ENCODE data around the gene SPATA4. TPM values are rescaled to one million over a fixed set of nuclear protein-coding genes. Genes with fewer than 3 reads are reported as not detected.
"Not testable (repeated sequence)": the region's sequence is repeated elsewhere in the genome, so short reads cannot be mapped to it uniquely, and the experiment has no call there.

SPATA4 gene
- total RNA-seq = not detected

DNA sequence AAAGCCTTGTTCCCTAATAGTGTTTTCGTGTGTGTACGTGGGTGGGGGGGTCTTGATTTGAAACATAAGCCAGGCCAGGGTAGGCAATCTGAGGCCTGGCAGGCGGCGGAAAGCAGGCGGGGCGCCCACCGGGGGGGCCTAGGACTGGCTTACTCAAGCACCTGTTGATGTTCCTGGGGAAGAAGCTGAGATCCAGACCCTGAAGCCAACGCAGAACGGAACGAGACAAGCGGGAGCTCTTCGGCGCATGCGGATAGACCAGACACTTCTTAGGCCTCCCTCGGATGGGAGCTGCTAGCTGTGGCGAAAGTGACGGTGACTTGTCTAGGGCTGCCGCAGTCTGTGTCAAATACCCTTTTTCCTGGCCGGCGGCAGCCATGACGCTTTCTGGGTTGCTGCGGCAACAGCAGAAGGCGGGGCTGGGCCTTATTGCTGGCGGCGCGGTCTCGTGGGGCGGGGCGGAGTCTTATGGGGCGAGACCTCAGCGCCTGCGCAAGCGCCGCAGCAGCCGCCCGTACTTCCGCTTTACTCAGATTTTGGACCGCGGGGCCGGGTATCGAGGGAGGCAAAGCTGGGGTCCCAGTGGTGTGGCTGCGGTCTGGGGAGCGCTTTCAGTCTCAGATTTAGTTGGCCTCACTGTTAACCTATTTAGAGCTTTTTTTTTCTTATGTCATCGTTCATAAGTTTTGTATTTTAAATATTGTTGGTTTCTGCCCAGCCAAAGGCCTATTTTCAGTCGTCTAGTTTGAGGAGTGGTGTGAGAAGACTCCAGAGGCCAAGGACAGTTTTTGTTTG is at the start of gene SPATA4:
Gene SPATA4, minus strand, starts transcription at position 402 of the 795 bp plus-strand sequence. Its CDS starts 23 bp downstream, at position 379.
- H3K36me3 Mint-ChIP-seq = no peaks in the 10 kb centered on the region
- H3K4me3 Mint-ChIP-seq = peak within 1 kb of the TSS; percentile 80
- peak; percentile 97 for DNase-seq (ENCODE audit: low spot score)
- no peaks in the 10 kb centered on the region for H3K9me3 Mint-ChIP-seq
- H3K4me1 Mint-ChIP-seq (ENCODE audit: low read depth in 2 of 2) = peaks cover 9 to 14% of the 10 kb centered on the region in 2 donors
- H3K27ac Mint-ChIP-seq = peak within 1 kb of the TSS; percentile 82 to 83
- peaks cover 8 to 32% of the 10 kb centered on the region in 2 donors for H3K27me3 Mint-ChIP-seq
- peak; percentile 97 to 98 for ATAC-seq

DNA sequence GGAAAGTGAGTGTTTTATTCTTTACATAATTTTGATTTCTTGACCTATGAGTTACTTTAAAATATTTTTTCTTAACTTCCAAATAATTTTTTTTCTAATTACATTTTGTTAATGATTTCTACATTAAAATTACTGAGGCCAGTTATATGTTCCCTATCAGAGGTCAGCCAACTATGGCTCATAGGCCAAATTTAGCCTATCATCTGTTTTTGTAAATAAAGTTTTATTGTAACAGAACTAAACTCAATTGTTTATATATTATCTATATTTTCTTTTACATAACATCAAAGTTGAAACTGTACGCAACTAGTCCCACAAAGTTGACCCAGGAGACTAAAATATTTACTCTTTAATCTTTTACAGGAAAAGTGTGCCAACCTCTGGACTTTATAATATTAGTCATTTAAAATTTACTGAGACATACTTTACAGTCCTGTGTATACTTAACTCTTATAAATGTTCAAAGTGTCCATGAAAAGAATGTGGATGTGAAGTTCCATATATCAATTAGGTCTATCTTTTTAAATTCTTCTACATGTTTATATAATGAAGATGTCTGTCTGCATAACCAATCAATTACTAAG is 47.5 kb upstream of the SPATA4 start:
- Mint-ChIP-seq H3K27me3 (peaks cover 2 to 10% of the 10 kb centered on the region in 2 donors), H3K27ac (no peak overlapping the region), H3K4me1 (ENCODE audit: low read depth in 2 of 2) (no peaks in the 10 kb centered on the region), H3K9me3 (no peaks in the 10 kb centered on the region), H3K4me3 (no peak overlapping the region), H3K36me3 (no peaks in the 10 kb centered on the region)
- DNase-seq (ENCODE audit: low spot score) (no peak), ATAC-seq (no peak)

DNA sequence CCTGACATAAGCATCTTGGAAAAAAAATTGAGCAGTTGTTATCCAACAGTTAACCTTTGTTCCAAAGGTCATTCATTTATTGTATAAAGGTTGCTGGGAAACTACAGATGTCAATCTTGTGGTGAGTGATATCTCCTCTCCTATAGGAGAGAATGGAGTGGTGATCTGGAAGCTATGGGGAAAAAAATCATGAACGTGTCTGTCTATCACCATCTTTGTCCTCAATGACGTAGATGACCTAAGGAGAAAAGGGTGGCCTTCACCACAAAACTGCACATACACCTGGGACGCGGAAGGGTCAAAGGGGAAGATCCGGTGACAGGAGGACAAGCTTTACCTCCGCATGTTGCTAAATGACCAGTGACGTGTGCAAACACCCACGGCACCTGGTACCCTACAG is 46.3 kb upstream of the SPATA4 start:
- H3K4me3 Mint-ChIP-seq = no peak overlapping the region
- no peaks in the 10 kb centered on the region for H3K4me1 Mint-ChIP-seq (ENCODE audit: low read depth in 2 of 2)
- no peak overlapping the region for H3K27ac Mint-ChIP-seq
- no peak for DNase-seq (ENCODE audit: low spot score)
- peaks cover 4 to 14% of the 10 kb centered on the region in 2 donors for H3K27me3 Mint-ChIP-seq
- ATAC-seq = no peak
- H3K36me3 Mint-ChIP-seq = no peaks in the 10 kb centered on the region
- H3K9me3 Mint-ChIP-seq = no peaks in the 10 kb centered on the region

DNA sequence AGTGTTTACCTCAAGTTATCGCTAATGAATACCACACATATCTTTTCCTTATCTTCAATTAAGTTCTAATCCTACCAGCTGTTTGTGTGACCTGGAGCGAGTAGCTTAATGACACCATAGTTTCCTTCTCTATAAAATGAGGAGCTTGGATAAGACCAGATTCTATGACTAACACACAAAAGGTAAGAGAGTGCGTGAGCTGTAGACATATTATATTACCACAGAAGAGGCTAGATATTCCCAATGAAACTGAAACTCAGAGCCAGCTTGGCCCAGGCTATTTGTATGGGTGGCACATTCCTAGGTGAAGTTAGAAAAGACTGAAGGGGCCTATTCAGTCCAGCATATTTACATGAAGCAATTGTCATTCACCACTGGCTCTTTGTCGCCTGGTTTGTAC is 43.4 kb upstream of the SPATA4 start:
- no peaks in the 10 kb centered on the region for H3K9me3 Mint-ChIP-seq
- no peak for ATAC-seq
- peaks cover 9 to 19% of the 10 kb centered on the region in 2 donors for H3K27me3 Mint-ChIP-seq

DNA sequence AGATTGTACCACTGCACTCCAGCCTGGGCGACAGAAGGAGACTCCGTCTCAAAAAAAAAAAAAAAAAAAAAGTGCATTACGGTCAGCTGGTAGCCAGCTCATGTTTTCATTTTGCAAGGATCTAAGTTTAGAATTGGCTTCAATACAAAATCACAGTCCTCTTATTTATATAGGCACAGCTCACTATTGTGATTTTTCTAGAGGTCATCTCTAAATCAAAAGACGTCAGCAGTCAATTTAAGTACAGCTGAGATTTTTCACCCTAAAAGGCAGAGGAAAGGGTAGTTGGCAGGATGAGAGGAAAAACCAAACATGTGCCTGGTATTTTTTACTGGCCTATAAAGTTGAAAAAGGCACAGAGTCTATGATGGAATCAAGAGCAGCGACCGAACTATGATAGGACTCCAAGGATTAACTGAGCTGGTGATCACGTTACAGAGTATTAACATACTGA is 42.8 kb upstream of the SPATA4 start:
- DNase-seq (ENCODE audit: low spot score) (no peak), ATAC-seq (no peak)
- Mint-ChIP-seq H3K27me3 (peaks cover 9 to 25% of the 10 kb centered on the region in 2 donors), H3K4me1 (ENCODE audit: low read depth in 2 of 2) (no peaks in the 10 kb centered on the region), H3K27ac (no peak overlapping the region), H3K9me3 (no peaks in the 10 kb centered on the region), H3K36me3 (no peaks in the 10 kb centered on the region), H3K4me3 (no peak overlapping the region)

More for the DNA sequence above, 43.4 kb upstream of the SPATA4 start:
- Mint-ChIP-seq H3K36me3 (no peaks in the 10 kb centered on the region), H3K4me1 (ENCODE audit: low read depth in 2 of 2) (no peaks in the 10 kb centered on the region), H3K4me3 (no peak overlapping the region), H3K27ac (no peak overlapping the region)
- DNase-seq (ENCODE audit: low spot score) = no peak

DNA sequence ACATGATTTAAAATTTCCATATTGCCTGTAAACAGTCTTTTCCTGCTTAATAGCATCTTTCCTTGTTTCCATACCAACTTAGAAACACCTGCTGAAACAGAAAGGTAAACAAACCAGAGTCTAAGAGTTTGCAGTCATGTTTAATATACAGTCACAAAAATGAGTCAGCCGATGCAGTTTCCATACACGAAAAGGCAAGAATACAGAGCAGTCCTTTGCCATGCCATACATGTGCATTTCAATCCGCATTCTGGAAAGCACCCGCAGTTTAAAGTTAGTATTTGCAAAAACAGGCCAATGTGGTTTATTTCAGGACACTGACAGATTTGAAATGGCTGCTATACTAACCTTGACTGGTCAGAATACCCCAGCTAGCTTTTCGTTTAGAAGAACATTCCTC is 41.6 kb upstream of the SPATA4 start:
- DNase-seq (ENCODE audit: low spot score) (no peak), ATAC-seq (no peak)
- Mint-ChIP-seq H3K36me3 (no peaks in the 10 kb centered on the region), H3K27ac (no peak overlapping the region), H3K4me1 (ENCODE audit: low read depth in 2 of 2) (no peaks in the 10 kb centered on the region), H3K27me3 (peaks cover 9 to 25% of the 10 kb centered on the region in 2 donors), H3K9me3 (no peaks in the 10 kb centered on the region), H3K4me3 (no peak overlapping the region)

DNA sequence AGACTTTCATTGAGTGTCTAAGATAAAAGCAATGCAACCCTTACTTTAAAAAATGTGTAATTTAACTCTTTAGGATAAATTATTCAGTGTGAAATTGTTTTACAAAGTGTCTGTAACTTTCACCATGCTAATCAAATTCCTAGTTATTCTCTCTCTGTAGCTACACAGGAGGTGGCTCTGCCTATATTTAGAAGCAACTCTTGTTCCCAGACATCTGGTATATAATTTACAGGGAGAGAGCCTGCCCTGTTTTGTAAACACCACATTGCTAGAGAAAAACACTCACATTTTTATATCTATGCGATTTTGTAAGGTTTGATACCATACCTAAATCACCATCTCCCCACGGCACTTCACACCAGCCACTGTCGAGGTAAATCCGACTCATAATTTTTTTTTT is 35.5 kb upstream of the SPATA4 start:
- H3K27me3 Mint-ChIP-seq = peaks cover 9 to 24% of the 10 kb centered on the region in 2 donors
- H3K27ac Mint-ChIP-seq = no peak overlapping the region
- no peak overlapping the region for H3K4me3 Mint-ChIP-seq
- no peaks in the 10 kb centered on the region for H3K9me3 Mint-ChIP-seq
- H3K36me3 Mint-ChIP-seq = no peaks in the 10 kb centered on the region
- no peaks in the 10 kb centered on the region for H3K4me1 Mint-ChIP-seq (ENCODE audit: low read depth in 2 of 2)
- DNase-seq (ENCODE audit: low spot score) = no peak
- no peak for ATAC-seq

DNA sequence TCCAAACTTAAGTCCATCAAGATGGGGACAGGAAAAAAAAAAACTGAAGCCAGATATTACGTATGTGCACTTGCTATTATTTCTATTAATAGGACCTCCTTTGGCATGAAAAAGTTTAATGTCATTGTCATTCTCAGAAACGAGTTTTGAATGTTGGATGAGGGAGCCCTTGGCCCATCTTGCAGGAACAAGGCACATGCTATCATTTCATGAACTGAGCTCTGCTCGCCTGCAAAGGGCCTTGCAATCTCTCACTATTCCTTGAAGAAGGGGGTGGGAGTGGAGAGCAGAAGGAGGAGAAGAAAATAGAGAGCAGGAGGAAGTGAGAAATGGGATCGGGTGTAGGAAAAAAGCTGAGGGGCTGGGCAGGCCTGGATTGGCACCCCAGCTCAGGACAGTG is 34.3 kb upstream of the SPATA4 start:
- no peak for ATAC-seq
- Mint-ChIP-seq H3K36me3 (no peaks in the 10 kb centered on the region), H3K27ac (no peak overlapping the region)

DNA sequence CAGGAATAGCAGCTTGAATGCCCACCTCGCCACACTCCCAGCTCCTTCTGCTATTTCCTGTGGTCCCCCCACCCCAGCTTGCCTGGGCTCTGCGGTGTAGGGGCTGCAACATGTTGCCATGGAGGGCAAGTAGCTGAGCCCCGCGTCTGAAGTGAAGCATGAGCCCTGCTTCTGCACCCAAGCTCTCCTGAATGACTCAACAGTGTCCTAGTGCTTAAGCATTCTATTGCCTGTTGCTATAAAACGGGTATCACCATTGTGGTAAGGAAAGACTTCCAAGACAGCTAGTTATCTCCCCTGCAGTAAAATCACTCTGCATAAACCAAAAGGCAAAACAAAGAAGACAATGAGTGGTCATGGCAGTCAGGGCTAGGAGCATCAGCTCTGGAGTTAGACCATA is 31.4 kb upstream of the SPATA4 start:
- ATAC-seq = no peak

More for the DNA sequence above, 34.3 kb upstream of the SPATA4 start:
- Mint-ChIP-seq H3K9me3 (no peaks in the 10 kb centered on the region), H3K4me1 (ENCODE audit: low read depth in 2 of 2) (no peaks in the 10 kb centered on the region), H3K27me3 (peaks cover 9 to 23% of the 10 kb centered on the region in 2 donors), H3K4me3 (no peak overlapping the region)
- DNase-seq (ENCODE audit: low spot score) = no peak

DNA sequence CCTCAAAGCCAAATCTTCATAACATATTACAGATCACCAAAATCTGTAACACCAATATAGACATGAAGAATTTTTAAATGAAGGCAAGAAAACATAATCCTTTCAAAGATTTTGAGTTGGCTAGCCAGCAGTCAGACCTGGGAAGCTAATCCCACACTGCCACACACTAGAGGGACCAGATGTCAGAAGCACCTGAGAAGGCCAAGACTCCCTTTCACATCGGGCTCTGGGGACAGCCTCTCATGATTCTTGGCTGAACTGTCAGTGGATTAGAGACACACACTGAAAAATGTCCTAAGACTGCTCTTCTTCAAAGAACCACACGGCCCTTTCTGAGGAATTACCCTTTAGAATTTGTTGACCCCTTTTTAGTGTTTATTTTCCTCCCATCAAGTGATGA is 28.2 kb upstream of the SPATA4 start:
- Mint-ChIP-seq H3K27me3 (no peaks in the 10 kb centered on the region), H3K9me3 (no peaks in the 10 kb centered on the region), H3K36me3 (no peaks in the 10 kb centered on the region), H3K27ac (no peak overlapping the region), H3K4me1 (ENCODE audit: low read depth in 2 of 2) (no peaks in the 10 kb centered on the region), H3K4me3 (no peak overlapping the region)
- DNase-seq (ENCODE audit: low spot score) = no peak
- no peak for ATAC-seq

More for the DNA sequence above, 31.4 kb upstream of the SPATA4 start:
- H3K27me3 Mint-ChIP-seq = peaks cover 6 to 8% of the 10 kb centered on the region in 2 donors
- H3K4me1 Mint-ChIP-seq (ENCODE audit: low read depth in 2 of 2) = no peaks in the 10 kb centered on the region
- H3K36me3 Mint-ChIP-seq = no peaks in the 10 kb centered on the region
- no peak overlapping the region for H3K4me3 Mint-ChIP-seq
- no peaks in the 10 kb centered on the region for H3K9me3 Mint-ChIP-seq
- no peak overlapping the region for H3K27ac Mint-ChIP-seq
- DNase-seq (ENCODE audit: low spot score) = no peak

DNA sequence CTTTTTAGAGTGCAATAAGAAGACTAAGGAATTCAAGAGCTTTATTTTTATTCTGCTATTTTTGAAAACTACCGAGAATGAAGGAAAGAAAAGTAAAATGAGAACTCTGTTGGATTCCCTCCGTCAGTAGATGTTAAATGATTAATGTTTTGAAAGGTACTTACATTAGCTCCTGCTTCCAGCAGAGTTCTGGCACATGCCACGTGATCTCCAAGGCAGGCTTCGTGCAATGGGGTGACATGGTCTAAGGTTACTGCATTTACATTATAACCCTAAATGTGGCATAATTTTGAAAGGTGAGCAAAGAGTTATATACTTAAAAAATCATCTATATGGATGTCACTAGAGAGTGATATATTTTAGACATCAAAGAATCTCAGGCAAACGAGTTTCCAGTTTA is 26.8 kb upstream of the SPATA4 start:
- Mint-ChIP-seq H3K4me3 (no peak overlapping the region), H3K27ac (no peak overlapping the region), H3K4me1 (ENCODE audit: low read depth in 2 of 2) (no peaks in the 10 kb centered on the region), H3K9me3 (no peaks in the 10 kb centered on the region), H3K36me3 (no peaks in the 10 kb centered on the region), H3K27me3 (no peaks in the 10 kb centered on the region)
- ATAC-seq (no peak), DNase-seq (ENCODE audit: low spot score) (no peak)

DNA sequence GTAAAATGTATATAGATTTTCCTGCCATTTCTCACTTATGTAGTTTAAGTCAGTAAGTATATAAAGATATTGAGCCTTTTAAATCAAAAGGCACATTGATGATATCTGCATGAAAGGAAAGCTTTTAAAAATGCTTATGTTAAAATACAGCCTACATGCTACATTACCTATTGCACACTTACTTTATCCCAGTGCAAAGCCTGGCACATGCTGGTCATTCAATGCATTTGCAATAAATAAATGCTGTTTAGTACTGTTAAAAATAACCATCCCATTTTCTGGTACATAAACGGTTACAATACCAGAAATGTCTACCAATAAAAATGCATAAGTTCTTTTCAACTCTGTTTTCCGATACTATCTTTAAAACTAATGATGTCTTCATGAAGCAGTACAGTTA is 22.1 kb upstream of the SPATA4 start:
- Mint-ChIP-seq H3K4me3 (no peak overlapping the region), H3K27me3 (peaks cover 1 to 10% of the 10 kb centered on the region in 2 donors), H3K4me1 (ENCODE audit: low read depth in 2 of 2) (no peaks in the 10 kb centered on the region), H3K27ac (no peak overlapping the region), H3K36me3 (no peaks in the 10 kb centered on the region), H3K9me3 (no peaks in the 10 kb centered on the region)
- DNase-seq (ENCODE audit: low spot score) = no peak
- ATAC-seq = no peak

DNA sequence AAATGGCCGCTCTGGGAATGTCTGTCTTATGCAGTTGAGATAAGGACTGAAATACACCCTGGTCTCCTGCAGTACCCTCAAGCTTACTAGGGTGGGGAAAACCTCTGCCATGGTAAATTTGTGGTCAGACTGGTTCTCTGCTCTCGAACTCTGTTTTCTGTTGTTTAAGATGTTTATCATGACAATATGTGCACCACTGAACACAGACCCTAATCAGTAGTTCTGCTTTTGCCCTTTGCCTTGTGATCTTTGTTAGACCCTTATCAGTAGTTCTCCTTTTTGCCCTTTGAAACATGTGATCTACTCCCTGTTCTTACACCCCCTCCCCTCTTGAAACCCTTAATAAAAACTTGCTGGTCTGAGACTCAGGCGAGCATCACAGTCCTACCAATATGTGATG is 17.0 kb upstream of the SPATA4 start:
- H3K36me3 Mint-ChIP-seq; DNase-seq (ENCODE audit: low spot score); H3K4me1 Mint-ChIP-seq (ENCODE audit: low read depth in 2 of 2); H3K4me3 Mint-ChIP-seq; ATAC-seq; H3K27ac Mint-ChIP-seq; H3K9me3 Mint-ChIP-seq: not testable (repeated sequence)
- peaks cover 17 to 26% of the 10 kb centered on the region in 2 donors for H3K27me3 Mint-ChIP-seq

DNA sequence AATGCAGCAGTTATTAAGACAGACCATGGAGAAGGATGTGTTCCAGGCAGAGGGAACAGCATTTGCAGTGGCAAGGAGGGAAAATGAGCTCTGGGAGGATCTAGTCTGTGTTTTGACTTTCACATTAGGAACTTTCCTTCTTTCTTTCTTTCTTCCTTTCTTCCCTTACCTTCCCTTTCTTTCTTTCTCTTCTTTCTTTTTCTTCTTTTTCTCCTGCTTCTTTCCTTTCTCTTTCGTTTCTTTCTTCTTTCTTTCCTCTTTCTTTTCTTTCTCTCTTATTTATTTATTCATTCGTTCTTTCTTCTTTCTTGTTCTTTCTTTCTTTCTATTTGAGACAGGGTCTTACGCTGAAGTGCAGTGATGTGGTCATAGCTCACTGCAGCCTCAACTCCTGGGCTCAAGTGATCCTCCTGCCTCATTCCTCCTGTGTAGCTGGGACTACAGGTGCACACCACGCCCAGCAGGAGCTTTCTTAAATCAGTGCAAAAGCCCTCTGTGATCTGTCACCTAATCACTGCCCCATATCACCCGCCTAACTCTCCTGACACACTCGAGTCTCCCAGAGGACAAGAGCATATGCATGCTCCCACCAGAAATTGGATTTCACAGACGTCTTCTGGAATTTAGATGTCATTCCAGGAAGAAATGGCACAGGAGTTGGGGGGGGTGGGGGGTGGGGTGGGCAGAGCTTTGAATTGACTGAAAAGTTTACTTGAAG is 15.4 kb upstream of the SPATA4 start:
- DNase-seq (ENCODE audit: low spot score) (no peak), ATAC-seq (no peak)
- Mint-ChIP-seq H3K36me3 (no peaks in the 10 kb centered on the region), H3K27ac (no peak overlapping the region), H3K4me3 (no peak overlapping the region), H3K27me3 (peaks cover 30 to 33% of the 10 kb centered on the region in 2 donors), H3K4me1 (ENCODE audit: low read depth in 2 of 2) (no peaks in the 10 kb centered on the region), H3K9me3 (peaks cover 3% of the 10 kb centered on the region)
